Cardiac muscle cell (in vitro differentiated cells and primary cell): Measurements from ENCODE around the gene WBP4. TPM values are rescaled to one million over a fixed set of nuclear protein-coding genes. Genes with fewer than 3 reads are reported as not detected.
"Not testable (repeated sequence)": the region's sequence is repeated elsewhere in the genome, so short reads cannot be mapped to it uniquely, and the experiment has no call there.

ENCODE experiments used
- DNase-seq, 2 donors: peaks; one replicate each; pipeline versions ENCODE4 v3.0.0 to v3.0.0-alpha.2; 2010 to 2017; ENCODE audit warnings: low read depth in 1 of 2, low spot score in 1 of 2
- H3K27ac ChIP-seq: fragments of 200-600 bp; sonication (generic); 2 replicates; pipeline ENCODE4 v1.5.1; 2016
- H3K27me3 ChIP-seq: fragments of 200-600 bp; sonication (generic); 2 replicates; pipeline ENCODE4 v1.6.0; 2016; ENCODE audit warnings: control low read depth
- H3K36me3 ChIP-seq: fragments of 200-600 bp; sonication (generic); 2 replicates; pipeline ENCODE4 v1.5.1; 2016; ENCODE audit warnings: control low read depth
- H3K4me1 ChIP-seq: fragments of 200-600 bp; sonication (generic); 2 replicates; pipeline ENCODE4 v1.8.1; 2017; ENCODE audit warnings: low read depth, mild to moderate bottlenecking, mixed run types
- H3K4me3 ChIP-seq: fragments of 200-600 bp; sonication (generic); 2 replicates; pipeline ENCODE4 v1.5.1; 2016; ENCODE audit warnings: mild to moderate bottlenecking
- H3K9me3 ChIP-seq: fragments of 200-600 bp; sonication (generic); 2 replicates; pipeline ENCODE4 v1.5.1; 2017; ENCODE audit warnings: low read depth, mild to moderate bottlenecking, control low read depth
- polyA plus RNA-seq: library from polyadenylated mRNA; unstranded; fragments of >200 nt; fragmentation: Nextera tagmentation; extraction: Ambion mirVana; gene quantifications from 2 replicates; pipeline ENCODE4 v1.2.1, GENCODE V29; 2016
- total RNA-seq: library from RNA; depleted of rRNA; stranded (reverse); fragments of >200 nt; gene quantifications from 2 replicates; pipeline ENCODE4 v1.2.3, GENCODE V29; 2016
- TF ChIP-seq, protein P1 (sequence below): IDR thresholded peaks from 2 replicates; pipeline ENCODE4 v1.5.1; 2012; ENCODE audit warnings: low read depth, mild to moderate bottlenecking, low read length

WBP4 gene
- total and polyA plus RNA-seq, 2 experiments from 2014 or later = 8.1 to 9.9 TPM

- Histone ChIP-seq H3K4me3 (no peak overlapping the region), H3K4me1 (no peaks in the 10 kb centered on the region), H3K27ac (no peak overlapping the region), H3K27me3 (no peaks in the 10 kb centered on the region), H3K36me3 (peaks cover 46% of the 10 kb centered on the region), H3K9me3 (no peaks in the 10 kb centered on the region)
- TF ChIP-seq, protein P1, sequence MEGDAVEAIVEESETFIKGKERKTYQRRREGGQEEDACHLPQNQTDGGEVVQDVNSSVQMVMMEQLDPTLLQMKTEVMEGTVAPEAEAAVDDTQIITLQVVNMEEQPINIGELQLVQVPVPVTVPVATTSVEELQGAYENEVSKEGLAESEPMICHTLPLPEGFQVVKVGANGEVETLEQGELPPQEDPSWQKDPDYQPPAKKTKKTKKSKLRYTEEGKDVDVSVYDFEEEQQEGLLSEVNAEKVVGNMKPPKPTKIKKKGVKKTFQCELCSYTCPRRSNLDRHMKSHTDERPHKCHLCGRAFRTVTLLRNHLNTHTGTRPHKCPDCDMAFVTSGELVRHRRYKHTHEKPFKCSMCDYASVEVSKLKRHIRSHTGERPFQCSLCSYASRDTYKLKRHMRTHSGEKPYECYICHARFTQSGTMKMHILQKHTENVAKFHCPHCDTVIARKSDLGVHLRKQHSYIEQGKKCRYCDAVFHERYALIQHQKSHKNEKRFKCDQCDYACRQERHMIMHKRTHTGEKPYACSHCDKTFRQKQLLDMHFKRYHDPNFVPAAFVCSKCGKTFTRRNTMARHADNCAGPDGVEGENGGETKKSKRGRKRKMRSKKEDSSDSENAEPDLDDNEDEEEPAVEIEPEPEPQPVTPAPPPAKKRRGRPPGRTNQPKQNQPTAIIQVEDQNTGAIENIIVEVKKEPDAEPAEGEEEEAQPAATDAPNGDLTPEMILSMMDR = peak; percentile 52
- peak; percentile 64 to 66 for DNase-seq
Measured at GRCh38 chr13:41075034-41075433, 13.7 kb downstream of the WBP4 start.

DNA sequence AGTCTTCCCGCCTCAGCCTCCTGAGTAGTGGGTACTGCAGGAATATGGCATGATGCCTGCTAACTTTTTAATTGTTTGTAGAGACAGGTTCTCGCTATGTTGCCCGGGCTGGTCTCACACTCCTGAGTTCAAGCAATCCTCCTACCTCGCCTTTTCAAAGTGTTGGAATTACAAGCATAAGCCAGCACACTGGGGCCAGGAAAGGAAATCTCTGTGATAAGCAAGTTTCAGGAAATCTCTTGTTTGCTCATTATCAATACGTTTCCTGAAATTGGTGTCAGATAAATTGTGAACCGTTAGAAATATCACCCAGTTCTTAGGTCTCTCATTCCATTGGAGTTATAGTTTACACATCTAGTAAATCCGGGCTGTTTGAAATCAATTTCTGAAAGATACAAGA lies 14.2 kb downstream of the WBP4 start:
- no peaks in the 10 kb centered on the region for H3K9me3 ChIP-seq
- no peaks in the 10 kb centered on the region for H3K4me1 ChIP-seq
- H3K27me3 ChIP-seq = no peaks in the 10 kb centered on the region
- TF ChIP-seq, protein P1 = no peak
- H3K36me3 ChIP-seq = peaks cover 41% of the 10 kb centered on the region
- no peak for DNase-seq
- H3K4me3 ChIP-seq = no peak overlapping the region
- no peak overlapping the region for H3K27ac ChIP-seq

GRCh38 chr13:41077475-41077874 lies 16.2 kb downstream of the WBP4 start:
- Histone ChIP-seq H3K9me3 (no peaks in the 10 kb centered on the region), H3K4me1 (no peaks in the 10 kb centered on the region), H3K27me3 (no peaks in the 10 kb centered on the region), H3K36me3 (peaks cover 38% of the 10 kb centered on the region), H3K4me3 (no peak overlapping the region), H3K27ac (no peak overlapping the region)
- TF ChIP-seq, protein P1 = no peak
- no peak for DNase-seq

- peaks cover 37% of the 10 kb centered on the region for H3K36me3 ChIP-seq
Measured at GRCh38 chr13:41079725-41080124, 18.4 kb downstream of the WBP4 start.

DNA sequence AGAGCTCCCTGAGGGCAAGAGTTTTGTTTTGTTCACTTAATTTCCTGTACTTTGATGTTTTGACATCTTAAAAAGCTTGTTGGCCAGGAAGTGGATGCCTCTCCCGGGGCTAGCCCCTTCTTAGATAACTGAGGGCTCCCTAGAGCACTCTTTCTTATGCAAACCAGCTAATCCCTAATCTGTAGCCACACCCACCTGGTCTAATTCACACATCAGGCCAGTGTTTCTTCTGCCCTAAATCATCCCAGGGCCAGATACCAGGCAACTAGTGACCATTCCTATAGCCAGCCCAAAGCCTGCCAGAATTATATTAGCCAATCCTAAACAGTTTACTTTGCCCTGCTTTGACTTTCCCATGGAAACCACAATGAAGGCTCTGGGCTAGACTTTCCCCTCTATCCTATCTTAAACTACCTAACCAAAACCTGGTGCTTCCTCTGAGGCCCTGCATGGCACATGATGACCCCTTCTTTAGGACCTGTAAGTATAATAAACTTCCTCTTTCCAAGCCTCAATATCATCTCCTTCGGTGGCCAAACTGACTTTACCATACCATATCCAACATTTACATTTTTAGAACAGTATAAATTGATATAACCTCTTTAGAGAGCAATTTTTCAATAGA lies 24.8 kb downstream of the WBP4 start:
- peak in 1 of 2 donors; percentile 15 for DNase-seq
- Histone ChIP-seq H3K27me3 (no peaks in the 10 kb centered on the region), H3K27ac (no peak overlapping the region), H3K4me3 (no peak overlapping the region), H3K9me3 (no peaks in the 10 kb centered on the region), H3K4me1 (no peaks in the 10 kb centered on the region), H3K36me3 (peaks cover 20% of the 10 kb centered on the region)
- TF ChIP-seq, protein P1 = no peak

More at GRCh38 chr13:41079725-41080124, 18.4 kb downstream of the WBP4 start:
- Histone ChIP-seq H3K27me3 (no peaks in the 10 kb centered on the region), H3K9me3 (no peaks in the 10 kb centered on the region), H3K4me3 (no peak overlapping the region), H3K27ac (no peak overlapping the region), H3K4me1 (no peaks in the 10 kb centered on the region)
- TF ChIP-seq, protein P1 = no peak
- DNase-seq = no peak

DNA sequence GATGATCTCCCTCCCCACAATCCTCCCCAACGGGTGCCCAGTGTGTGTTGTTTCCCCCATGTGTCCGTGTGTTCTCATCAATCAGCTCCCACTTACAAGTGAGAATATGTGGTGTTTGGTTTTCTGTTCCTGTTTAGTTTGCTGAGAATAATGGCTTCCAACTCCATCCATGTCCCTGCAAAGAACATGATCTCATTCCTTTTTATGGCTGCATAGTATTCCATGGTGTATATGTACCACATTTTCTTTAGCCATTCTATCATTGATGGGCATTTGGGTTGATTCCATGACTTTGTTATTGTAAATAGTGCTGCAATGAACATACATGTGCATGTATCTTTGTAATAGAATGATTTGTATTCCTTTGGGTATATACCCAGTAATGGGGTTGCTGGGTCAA lies 34.4 kb downstream of the WBP4 start:
- not testable (repeated sequence) for H3K4me1 ChIP-seq, DNase-seq, H3K27ac ChIP-seq, H3K4me3 ChIP-seq, H3K9me3 ChIP-seq, H3K27me3 ChIP-seq, H3K36me3 ChIP-seq
